Measurements from ENCODE around the gene FOXL2NB. TPM values are rescaled to one million over a fixed set of nuclear protein-coding genes. Genes with fewer than 3 reads are reported as not detected.
A peak's percentile ranks its signal among the peaks of the same experiment; 100 is the strongest.

Gene FOXL2NB
- total RNA-seq, 1 experiment from 2014 or later = 0.31 TPM

GRCh38 chr3:138899351-138899991 lies 47.5 kb upstream of the FOXL2NB start:
- WGBS (ENCODE audit: extremely low coverage, insufficient read length, low lambda C conversion rate) = no CpG with 5 or more reads among the region's 5 CpGs
- H3K27ac Mint-ChIP-seq = peak overlapping the region in 1 of 3 experiments; percentile 23; a peak in 1 of 7 replicates
- H3K4me2 ChIP-seq (ENCODE audit: insufficient read depth, insufficient read length, low read length) = no peak overlapping the region
- H3K4me1 ChIP-seq (ENCODE audit: insufficient read depth, low read length) = no peaks in the 10 kb centered on the region
- no peak overlapping the region for H4K5ac ChIP-seq (ENCODE audit: insufficient read length, low read depth, low read length)
- H3K79me1 ChIP-seq (ENCODE audit: insufficient read depth, low read depth, low read length, poor library complexity, severe bottlenecking) = no peaks in the 10 kb centered on the region
- H3K9me3 ChIP-seq (ENCODE audit: control insufficient read depth, low read depth, low read length) = no peaks in the 10 kb centered on the region
- H2AK5ac ChIP-seq (ENCODE audit: insufficient read length, low read length) = no peak overlapping the region
- no peak overlapping the region for H3K27ac ChIP-seq (ENCODE audit: insufficient read length, low read depth, low read length)
- no peaks in the 10 kb centered on the region for H3K36me3 Mint-ChIP-seq (ENCODE audit: insufficient read depth in 1 of 3, low read depth in 3 of 3)
- H3K4me3 Mint-ChIP-seq = no peak overlapping the region
- no peaks in the 10 kb centered on the region for H4K20me1 ChIP-seq (ENCODE audit: control insufficient read depth, insufficient read depth, insufficient read length)
- no peak overlapping the region for H3T11ph ChIP-seq (ENCODE audit: low read length)
- no peaks in the 10 kb centered on the region for H3K27me3 Mint-ChIP-seq (ENCODE audit: low read depth)
- no peak overlapping the region for H4K8ac ChIP-seq (replicated peaks; ENCODE audit: insufficient read length, low read depth, low read length)
- no peak overlapping the region for H4K91ac ChIP-seq (ENCODE audit: insufficient read length, low read depth, low read length)
- no peak overlapping the region for H3K23ac ChIP-seq (ENCODE audit: insufficient read length, low read depth, low read length)
- no peak overlapping the region for H2BK5ac ChIP-seq (ENCODE audit: insufficient read length, low read length)
- H3K14ac ChIP-seq (ENCODE audit: insufficient read depth, low read length) = no peak overlapping the region
- H3K9ac ChIP-seq (ENCODE audit: extremely low read depth, insufficient read length, low read length) = no peak overlapping the region
- no peaks in the 10 kb centered on the region for H3K79me2 ChIP-seq (ENCODE audit: insufficient read depth, low read length)
- H3K56ac ChIP-seq (ENCODE audit: insufficient read length, low read depth, low read length) = no peak overlapping the region
- no peak overlapping the region for H3K18ac ChIP-seq (ENCODE audit: insufficient read length, low read depth, low read length)
- DNase-seq = no peak
- H3K4ac ChIP-seq (ENCODE audit: low read depth, low read length) = no peak overlapping the region
- H2BK15ac ChIP-seq (ENCODE audit: low read depth, low read length) = no peak overlapping the region
- H3K4me1 Mint-ChIP-seq = no peaks in the 10 kb centered on the region
- no peak overlapping the region for H2BK120ac ChIP-seq (ENCODE audit: low read depth, low read length, poor library complexity, severe bottlenecking)
- no peak for TF ChIP-seq CTCF (conservative IDR thresholded peaks at IDR 0.05)
- no peak overlapping the region for H2AFZ ChIP-seq (ENCODE audit: low read length)
- no peaks in the 10 kb centered on the region for H3K9me3 Mint-ChIP-seq
- H3K27me3 ChIP-seq (ENCODE audit: insufficient read depth, low read length) = no peaks in the 10 kb centered on the region
- H3K23me2 ChIP-seq (ENCODE audit: insufficient read length, low read depth, low read length, poor library complexity, severe bottlenecking) = no peaks in the 10 kb centered on the region
- H2BK20ac ChIP-seq (ENCODE audit: low read depth, low read length, poor library complexity, severe bottlenecking) = no peak overlapping the region
- no peak overlapping the region for H2BK12ac ChIP-seq (ENCODE audit: insufficient read length, low read depth, low read length)
